Lung (tissue), 12 donors: ENCODE measurements around the gene SAP25. TPM values are rescaled to one million over a fixed set of nuclear protein-coding genes. Genes with fewer than 3 reads are reported as not detected.

Source experiments
- ATAC-seq: fragments of 200-7000 bp; cut with Tn5 transposase; one replicate; pipeline ENCODE4 v1.9.1; 2020; ENCODE audit warnings: moderate number of reproducible peaks; ENCODE audit not compliant: insufficient read depth, low FRiP score
- DNase-seq, 3 donors: peaks; one replicate each; pipeline ENCODE4 v3.0.0-alpha.2; 2013 to 2017
- H3K27ac ChIP-seq, 2 donors: one replicate each; pipeline ENCODE4 v1.5.1; 2013; ENCODE audit warnings: mild to moderate bottlenecking in 2 of 2, moderate library complexity in 2 of 2, control low read depth in 1 of 2, inconsistent platforms in 1 of 2, low read depth in 1 of 2, low read length in 1 of 2
- H3K27me3 ChIP-seq, 3 donors: one replicate each; pipeline ENCODE4 v1.5.1; 2013; ENCODE audit warnings: low read length in 2 of 3; ENCODE audit not compliant: control insufficient read depth in 3 of 3, insufficient read depth in 3 of 3
- H3K36me3 ChIP-seq, 4 donors: one replicate each; pipeline ENCODE4 v1.5.1; 2013; ENCODE audit warnings: low read length in 4 of 4, mild to moderate bottlenecking in 1 of 4, moderate library complexity in 1 of 4; ENCODE audit not compliant: control insufficient read depth in 4 of 4, insufficient read depth in 4 of 4
- H3K4me1 ChIP-seq, 5 donors: one replicate each; pipeline ENCODE4 v1.5.1; 2013; ENCODE audit warnings: low read length in 5 of 5, mild to moderate bottlenecking in 2 of 5, moderate library complexity in 1 of 5; ENCODE audit not compliant: control insufficient read depth in 5 of 5, insufficient read depth in 5 of 5
- H3K4me3 ChIP-seq: one replicate; pipeline ENCODE4 v1.5.1; 2013; ENCODE audit warnings: mild to moderate bottlenecking, control low read depth, moderate library complexity
- H3K9ac ChIP-seq, 2 donors: one replicate each; pipeline ENCODE4 v1.5.1; 2013; ENCODE audit warnings: low read length in 2 of 2, control low read depth in 1 of 2; ENCODE audit not compliant: insufficient read depth in 1 of 2
- H3K9me3 ChIP-seq, 4 donors: one replicate each; pipeline ENCODE4 v1.5.1; 2013; ENCODE audit warnings: low read length in 3 of 4, mild to moderate bottlenecking in 1 of 4, moderate library complexity in 1 of 4; ENCODE audit not compliant: control insufficient read depth in 4 of 4, insufficient read depth in 3 of 4
- WGBS, 2 donors: extraction: QIAGEN DNeasy Blood & Tissue Kit; methylation state at CpG; one replicate each; pipeline ENCODE4 v1.1.7; 2013; 5-methylcytosine and 5-hydroxymethylcytosine counted together
- polyA plus RNA-seq, 2 donors: library from polyadenylated mRNA; stranded (reverse); fragments of 200-250 nt; gene quantifications; one replicate each; pipeline ENCODE4 v1.2.1, GENCODE V29; 2013
- total RNA-seq, 2 donors: library from RNA; depleted of rRNA in 1 of 2; stranded (reverse); fragments of >200 nt in 1 of 2; gene quantifications; one replicate each; pipeline ENCODE4 v1.2.1, GENCODE V29; 2014 to 2021
- TF ChIP-seq, protein P1 (sequence below): IDR thresholded peaks from 2 replicates; pipeline ENCODE4 v1.5.1; 2012; ENCODE audit warnings: mild to moderate bottlenecking; ENCODE audit errors: control extremely low read depth, extremely low read depth
- donor health status: control.
- donor health status: control.
- donor health status: Bipolar disorder and iron deficiency.
- donor health status: healthy.
- donor health status: DM: yes; HTN: yes; CAD: no.

SAP25 gene
- total and polyA plus RNA-seq, 4 donors = 1.9 to 9.9 (median 6.2) TPM

DNA sequence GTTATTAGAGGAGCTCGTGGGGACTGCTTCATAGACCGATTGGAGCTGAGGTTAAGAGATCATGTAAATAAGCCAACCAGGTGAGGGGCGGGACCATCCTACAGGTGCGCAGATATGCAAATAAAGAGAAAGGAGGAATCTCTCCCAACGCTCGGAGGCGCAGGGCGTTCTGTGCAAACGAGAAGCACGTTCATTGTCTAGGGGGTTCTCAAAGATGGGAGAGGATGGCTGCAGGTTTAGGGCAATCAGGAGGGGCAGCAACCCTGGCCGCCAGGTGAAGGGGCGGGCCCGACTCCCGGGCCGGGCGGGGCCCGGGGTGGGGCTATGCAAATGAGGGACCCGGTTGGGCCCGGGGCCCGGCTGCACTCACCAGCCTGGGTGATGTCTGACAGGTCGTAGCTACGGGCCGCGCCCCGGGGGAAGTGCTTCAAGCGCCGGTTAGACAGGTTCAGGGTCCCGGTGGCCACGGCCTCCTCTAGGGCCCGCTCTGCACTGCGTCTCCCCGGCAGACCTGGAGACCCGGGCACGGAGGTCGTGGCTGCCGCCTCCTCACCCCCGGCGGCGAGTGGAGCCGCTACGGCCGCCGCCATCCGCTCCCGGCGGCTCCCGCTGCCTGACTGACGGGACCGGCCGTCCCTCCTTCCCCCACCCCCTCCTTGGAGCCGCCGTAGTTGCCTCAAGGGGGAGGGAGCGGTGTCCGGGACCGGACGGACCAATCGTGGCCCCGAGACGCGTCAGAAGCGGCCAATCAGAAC is 12.0 kb upstream of the SAP25 start, which contains the start of gene LRCH4:
LRCH4 (minus strand) TSS at position 619 of the 755 bp plus-strand sequence; CDS start at position 590, 29 bp downstream.
- Histone ChIP-seq H3K36me3 (peaks cover 3 to 16% (median 13%) of the 10 kb centered on the region in 4 donors), H3K27me3 (no peaks in the 10 kb centered on the region), H3K27ac (peak within 1 kb of the TSS; percentile 98), H3K4me1 (peaks cover 0 to 52% (median 15%) of the 10 kb centered on the region in 5 donors), H3K4me3 (peak within 1 kb of the TSS; percentile 66), H3K9me3 (peaks cover 0 to 1% (median 0%) of the 10 kb centered on the region in 4 donors), H3K9ac (peak within 1 kb of the TSS; percentile 71 to 72)
- peak in 2 of 3 donors; percentile 37 to 42 for DNase-seq
- peak; percentile 23 for ATAC-seq
- TF ChIP-seq, protein P1, sequence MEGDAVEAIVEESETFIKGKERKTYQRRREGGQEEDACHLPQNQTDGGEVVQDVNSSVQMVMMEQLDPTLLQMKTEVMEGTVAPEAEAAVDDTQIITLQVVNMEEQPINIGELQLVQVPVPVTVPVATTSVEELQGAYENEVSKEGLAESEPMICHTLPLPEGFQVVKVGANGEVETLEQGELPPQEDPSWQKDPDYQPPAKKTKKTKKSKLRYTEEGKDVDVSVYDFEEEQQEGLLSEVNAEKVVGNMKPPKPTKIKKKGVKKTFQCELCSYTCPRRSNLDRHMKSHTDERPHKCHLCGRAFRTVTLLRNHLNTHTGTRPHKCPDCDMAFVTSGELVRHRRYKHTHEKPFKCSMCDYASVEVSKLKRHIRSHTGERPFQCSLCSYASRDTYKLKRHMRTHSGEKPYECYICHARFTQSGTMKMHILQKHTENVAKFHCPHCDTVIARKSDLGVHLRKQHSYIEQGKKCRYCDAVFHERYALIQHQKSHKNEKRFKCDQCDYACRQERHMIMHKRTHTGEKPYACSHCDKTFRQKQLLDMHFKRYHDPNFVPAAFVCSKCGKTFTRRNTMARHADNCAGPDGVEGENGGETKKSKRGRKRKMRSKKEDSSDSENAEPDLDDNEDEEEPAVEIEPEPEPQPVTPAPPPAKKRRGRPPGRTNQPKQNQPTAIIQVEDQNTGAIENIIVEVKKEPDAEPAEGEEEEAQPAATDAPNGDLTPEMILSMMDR = no peak
- WGBS, 2 donors = 0% methylated on average over 53 to 61 of the region's 61 CpGs

- ATAC-seq (no peak), DNase-seq (peak; percentile 75 to 88 (median 86))
- 2% methylated on average over 20 of the region's 20 CpGs for WGBS, 2 donors
- H3K4me3 ChIP-seq = peak overlapping the region; percentile 66
- peak overlapping the region; percentile 71 to 72 for H3K9ac ChIP-seq
- peaks cover 3 to 22% (median 19%) of the 10 kb centered on the region in 4 donors for H3K36me3 ChIP-seq
- peaks cover 0 to 2% (median 0%) of the 10 kb centered on the region in 4 donors for H3K9me3 ChIP-seq
- TF ChIP-seq, protein P1 = no peak
- peak overlapping the region; percentile 98 for H3K27ac ChIP-seq
- no peaks in the 10 kb centered on the region for H3K27me3 ChIP-seq
- H3K4me1 ChIP-seq = peaks cover 0 to 44% (median 14%) of the 10 kb centered on the region in 5 donors
Observed at GRCh38 chr7:100584683-100585510, 11.2 kb upstream of the SAP25 start.

- peak; percentile 76 to 95 (median 94) for DNase-seq
- 6 to 12% methylated on average over 15 of the region's 15 CpGs for WGBS, 2 donors
- Histone ChIP-seq H3K36me3 (peaks cover 3 to 27% (median 23%) of the 10 kb centered on the region in 4 donors), H3K4me3 (peak overlapping the region; percentile 31), H3K9ac (peak overlapping the region; percentile 31 to 47), H3K4me1 (peaks cover 0 to 36% (median 14%) of the 10 kb centered on the region in 5 donors), H3K27me3 (no peaks in the 10 kb centered on the region), H3K27ac (peak overlapping the region in 1 of 2 donors; percentile 98), H3K9me3 (peaks cover 0 to 2% (median 0%) of the 10 kb centered on the region in 4 donors)
- TF ChIP-seq, protein P1 = no peak
- ATAC-seq = no peak
Observed at GRCh38 chr7:100584054-100584682, 10.5 kb upstream of the SAP25 start.
